ENCODE data around the gene TRIP10.

GRCh38 chr19:6779206-6779605, 39.7 kb downstream of the TRIP10 start:
- no peak for TF ChIP-seq CTCF (IDR thresholded peaks at IDR 0.05)
- no peak for TF ChIP-seq POLR2A (IDR thresholded peaks at IDR 0.05)

Measured in heart left ventricle (tissue), 13 donors.